Measurements from ENCODE around the gene DHRS2.
A peak's percentile ranks its signal among the peaks of the same experiment; 100 is the strongest.

The DHRS2 gene

DNA sequence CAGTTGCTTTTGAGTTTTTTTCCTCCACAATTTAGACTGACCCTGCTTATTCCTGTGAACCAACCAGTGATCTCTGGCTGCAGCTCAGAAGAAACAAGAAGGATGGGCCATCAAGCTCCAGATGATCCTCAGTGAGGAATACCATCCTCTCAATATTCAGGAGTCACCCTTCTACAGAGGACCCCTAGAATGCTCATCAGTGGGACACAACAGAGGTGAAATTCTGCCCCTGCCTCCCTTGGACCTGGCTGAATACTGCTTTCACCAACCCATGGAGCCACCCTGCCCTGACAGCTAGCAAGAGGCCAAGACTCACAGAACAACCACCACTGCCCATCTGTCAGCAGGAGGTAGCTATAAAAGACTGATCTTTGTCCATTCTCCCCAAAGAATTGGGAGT is 9.2 kb upstream of the DHRS2 start:
- no peak overlapping the region for H3K4me3 ChIP-seq (ENCODE audit: low read length)
- no peak for DNase-seq (ENCODE audit: low read depth)
- TF ChIP-seq, protein P1, sequence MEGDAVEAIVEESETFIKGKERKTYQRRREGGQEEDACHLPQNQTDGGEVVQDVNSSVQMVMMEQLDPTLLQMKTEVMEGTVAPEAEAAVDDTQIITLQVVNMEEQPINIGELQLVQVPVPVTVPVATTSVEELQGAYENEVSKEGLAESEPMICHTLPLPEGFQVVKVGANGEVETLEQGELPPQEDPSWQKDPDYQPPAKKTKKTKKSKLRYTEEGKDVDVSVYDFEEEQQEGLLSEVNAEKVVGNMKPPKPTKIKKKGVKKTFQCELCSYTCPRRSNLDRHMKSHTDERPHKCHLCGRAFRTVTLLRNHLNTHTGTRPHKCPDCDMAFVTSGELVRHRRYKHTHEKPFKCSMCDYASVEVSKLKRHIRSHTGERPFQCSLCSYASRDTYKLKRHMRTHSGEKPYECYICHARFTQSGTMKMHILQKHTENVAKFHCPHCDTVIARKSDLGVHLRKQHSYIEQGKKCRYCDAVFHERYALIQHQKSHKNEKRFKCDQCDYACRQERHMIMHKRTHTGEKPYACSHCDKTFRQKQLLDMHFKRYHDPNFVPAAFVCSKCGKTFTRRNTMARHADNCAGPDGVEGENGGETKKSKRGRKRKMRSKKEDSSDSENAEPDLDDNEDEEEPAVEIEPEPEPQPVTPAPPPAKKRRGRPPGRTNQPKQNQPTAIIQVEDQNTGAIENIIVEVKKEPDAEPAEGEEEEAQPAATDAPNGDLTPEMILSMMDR (IDR thresholded peaks at IDR 0.05; ENCODE audit: insufficient read depth, low read depth, low read length, missing control alignments): no peak

DNA sequence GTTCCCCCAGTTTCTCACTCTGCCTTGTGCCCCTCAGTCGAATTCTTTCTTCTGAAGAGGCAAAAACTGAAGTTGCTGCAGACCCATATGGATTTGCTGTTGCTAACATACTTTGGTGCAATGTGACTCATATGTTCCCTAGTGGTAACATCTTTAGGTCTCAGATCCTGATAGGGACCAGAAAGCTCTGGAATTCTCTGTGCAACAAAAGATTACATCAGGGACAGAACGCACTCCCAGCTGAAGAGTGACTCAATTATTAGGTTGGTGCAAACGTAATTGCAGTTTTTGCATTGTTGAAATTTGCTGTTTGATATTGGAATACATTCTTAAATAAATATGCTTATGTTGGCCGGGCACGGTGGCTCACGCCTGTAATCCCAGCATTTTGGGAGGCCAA is 8.2 kb upstream of the DHRS2 start:
- H3K4me3 ChIP-seq (ENCODE audit: low read length): no peak overlapping the region
- TF ChIP-seq, protein P1 (IDR thresholded peaks at IDR 0.05; ENCODE audit: insufficient read depth, low read depth, low read length, missing control alignments): no peak
- DNase-seq (ENCODE audit: low read depth): no peak

DNA sequence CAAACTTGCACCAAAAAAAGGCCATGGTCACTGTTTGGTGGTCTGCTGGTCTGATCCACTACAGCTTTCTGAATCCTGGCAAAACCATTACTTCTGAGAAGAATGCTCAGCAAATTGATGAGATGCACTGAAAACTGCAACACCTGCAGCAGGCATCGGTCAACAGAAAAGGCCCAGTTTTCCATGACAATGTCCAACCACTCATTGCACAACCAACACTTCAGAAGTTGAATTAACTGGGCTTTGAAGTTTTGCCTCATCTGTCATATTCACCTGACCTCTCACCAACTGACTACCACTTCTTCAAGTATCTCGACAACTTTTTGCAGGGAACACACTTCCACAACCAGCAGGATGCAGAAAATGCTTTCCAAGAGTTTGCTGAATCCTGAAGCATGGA is 7.0 kb upstream of the DHRS2 start:
- TF ChIP-seq, protein P1 (IDR thresholded peaks at IDR 0.05; ENCODE audit: insufficient read depth, low read depth, low read length, missing control alignments): no peak
- H3K4me3 ChIP-seq (ENCODE audit: low read length): no peak overlapping the region
- DNase-seq (ENCODE audit: low read depth): no peak

DNA sequence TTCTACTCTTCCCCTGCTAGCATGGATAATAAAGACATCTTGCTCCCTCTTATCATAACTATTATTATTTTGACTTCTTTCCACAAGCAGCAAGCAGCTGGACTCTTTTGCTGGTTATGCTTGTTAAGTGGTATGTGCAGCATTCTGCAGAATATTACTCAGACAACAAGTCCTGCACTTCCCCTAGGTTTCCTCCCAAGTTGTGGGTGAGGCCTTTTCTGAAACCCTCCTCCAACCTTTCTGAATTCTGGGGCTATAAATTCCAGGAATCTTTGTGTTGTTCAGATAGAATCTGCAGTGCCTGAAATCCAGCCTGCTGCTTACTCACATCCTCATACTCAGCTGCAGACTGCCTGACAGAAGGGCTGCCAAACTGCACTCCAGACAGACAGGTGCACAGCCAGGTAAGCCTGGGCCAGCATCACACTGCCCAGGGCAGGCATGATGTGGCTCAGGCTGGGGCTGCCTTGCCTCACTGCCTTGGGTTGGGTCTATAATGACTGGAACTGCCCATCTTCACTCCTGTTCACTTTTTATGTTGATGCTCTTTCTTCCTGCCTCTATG is 6.2 kb upstream of the DHRS2 start:
- TF ChIP-seq, protein P1 (IDR thresholded peaks at IDR 0.05; ENCODE audit: insufficient read depth, low read depth, low read length, missing control alignments): no peak
- DNase-seq (ENCODE audit: low read depth): peak; percentile 12
- H3K4me3 ChIP-seq (ENCODE audit: low read length): no peak overlapping the region

DNA sequence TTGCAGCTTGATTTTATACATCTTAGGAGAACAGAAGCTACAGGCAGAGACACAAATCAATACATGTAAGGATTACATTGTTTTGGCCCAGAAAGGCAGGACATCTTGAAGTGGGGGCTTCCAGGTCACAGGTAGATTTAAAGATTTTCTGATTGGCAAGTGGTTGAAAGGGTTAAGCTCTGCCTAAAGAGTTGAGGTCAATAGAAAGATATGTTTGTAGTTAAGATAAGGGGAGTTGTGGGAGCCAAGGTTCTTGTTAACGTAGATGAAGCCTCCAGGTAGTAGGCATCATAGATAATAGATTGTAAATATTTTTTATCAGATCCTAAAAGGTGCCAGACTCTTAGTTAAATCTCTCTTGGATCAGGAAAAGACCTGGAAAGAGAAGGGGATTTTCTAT is 5.5 kb upstream of the DHRS2 start:
- no peak overlapping the region for H3K4me3 ChIP-seq (ENCODE audit: low read length)
- TF ChIP-seq, protein P1 (IDR thresholded peaks at IDR 0.05; ENCODE audit: insufficient read depth, low read depth, low read length, missing control alignments): no peak
- no peak for DNase-seq (ENCODE audit: low read depth)

DNA sequence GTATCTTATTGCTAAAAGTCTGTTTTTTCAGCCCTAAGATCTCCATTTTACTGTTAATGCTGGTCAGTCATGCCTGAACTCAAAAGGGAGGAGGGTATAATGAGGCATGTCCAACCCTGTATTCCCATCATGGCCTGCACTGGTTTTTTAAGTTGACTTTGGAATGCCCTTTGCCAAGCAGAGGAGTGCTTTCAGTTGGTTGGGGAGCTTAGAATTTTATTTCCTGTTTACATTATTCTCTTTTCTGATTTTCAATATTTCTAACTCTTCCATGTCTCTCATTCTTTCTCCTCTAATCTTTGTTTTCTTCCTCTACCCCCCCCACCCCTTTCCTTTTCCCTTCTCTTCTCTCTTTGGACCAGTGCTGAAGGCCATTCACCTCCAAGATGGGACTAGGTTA is 4.9 kb upstream of the DHRS2 start:
- H3K4me3 ChIP-seq (ENCODE audit: low read length): no peak overlapping the region
- no peak for DNase-seq (ENCODE audit: low read depth)
- TF ChIP-seq, protein P1 (IDR thresholded peaks at IDR 0.05; ENCODE audit: insufficient read depth, low read depth, low read length, missing control alignments): no peak

DNA sequence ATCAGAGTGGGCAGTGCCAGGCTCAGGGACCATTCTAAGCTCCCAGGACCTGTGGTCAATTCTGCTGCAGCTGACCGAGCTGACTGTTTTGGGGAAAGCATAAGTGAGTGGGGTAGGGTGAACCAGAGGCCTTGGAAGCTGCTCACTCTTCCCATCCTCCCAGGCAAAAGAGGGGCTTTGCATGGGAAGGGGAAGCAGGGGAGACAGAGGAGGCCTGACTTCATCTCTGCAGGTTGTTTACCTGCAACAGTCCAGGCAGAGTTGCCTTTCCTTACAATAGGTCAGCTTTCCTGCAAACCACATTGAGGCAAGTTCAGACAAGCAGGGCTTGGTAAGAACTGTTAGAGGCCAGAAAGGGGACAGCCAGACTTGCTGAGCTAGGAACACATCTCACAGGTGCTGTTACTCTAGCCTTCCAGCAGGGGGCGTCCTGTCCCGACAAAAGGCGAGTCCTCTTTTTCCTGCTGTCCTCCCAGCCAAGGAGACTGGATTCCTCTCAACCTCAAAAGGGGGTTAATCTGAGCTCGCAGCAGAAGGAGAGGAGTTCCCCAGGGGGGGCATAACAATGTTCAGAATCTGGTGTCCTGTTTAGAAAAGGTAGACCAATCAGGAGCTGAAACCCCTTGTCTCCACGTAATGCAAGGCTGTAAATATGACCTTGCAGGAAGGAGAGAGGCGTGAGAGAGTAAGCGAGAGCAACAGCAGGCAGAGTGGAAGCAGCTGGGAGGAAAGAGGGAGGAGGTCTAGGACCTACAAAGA is 4.3 kb upstream of the DHRS2 start:
- DNase-seq (ENCODE audit: low read depth): peak; percentile 96
- no peak overlapping the region for H3K4me3 ChIP-seq (ENCODE audit: low read length)
- TF ChIP-seq, protein P1 (IDR thresholded peaks at IDR 0.05; ENCODE audit: insufficient read depth, low read depth, low read length, missing control alignments): peak; percentile 97

Data from epithelial cell of esophagus (primary cell).